Sigmoid colon (tissue), 4 donors: ENCODE measurements around the gene GPC6.

ENCODE experiments used
- EP300 ChIP-seq, 4 donors: sonication (generic); formaldehyde crosslinking; IDR thresholded peaks; one replicate each; pipeline ENCODE4 v1.6.1; 2017; ENCODE audit warnings: antibody characterized with exemption in 4 of 4
- POLR2A ChIP-seq, 2 donors: fragments of 450-650 bp; IDR thresholded peaks; one replicate each; pipeline ENCODE4 v1.6.1; 2016; ENCODE audit warnings: antibody characterized with exemption in 2 of 2, mild to moderate bottlenecking in 2 of 2, moderate library complexity in 2 of 2
- POLR2AphosphoS5 ChIP-seq, 4 donors: sonication (generic); formaldehyde crosslinking; IDR thresholded peaks; one replicate each; pipeline ENCODE4 v1.6.1; 2017; ENCODE audit warnings: antibody characterized with exemption in 4 of 4
- TF ChIP-seq, protein P1 (sequence below), 4 experiments: fragments of 450-650 bp in 3 of 4; fragments of 200-600 bp in 1 of 4; IDR thresholded peaks; one replicate each; pipeline ENCODE4 v1.5.1; 2016 to 2019; ENCODE audit warnings: antibody characterized with exemption in 4 of 4, mild to moderate bottlenecking in 3 of 4, moderate library complexity in 2 of 4

- TF ChIP-seq POLR2A (IDR thresholded peaks at IDR 0.05) (no peak), EP300 (IDR thresholded peaks at IDR 0.05) (no peak), POLR2AphosphoS5 (IDR thresholded peaks at IDR 0.05) (no peak)
- TF ChIP-seq, protein P1, sequence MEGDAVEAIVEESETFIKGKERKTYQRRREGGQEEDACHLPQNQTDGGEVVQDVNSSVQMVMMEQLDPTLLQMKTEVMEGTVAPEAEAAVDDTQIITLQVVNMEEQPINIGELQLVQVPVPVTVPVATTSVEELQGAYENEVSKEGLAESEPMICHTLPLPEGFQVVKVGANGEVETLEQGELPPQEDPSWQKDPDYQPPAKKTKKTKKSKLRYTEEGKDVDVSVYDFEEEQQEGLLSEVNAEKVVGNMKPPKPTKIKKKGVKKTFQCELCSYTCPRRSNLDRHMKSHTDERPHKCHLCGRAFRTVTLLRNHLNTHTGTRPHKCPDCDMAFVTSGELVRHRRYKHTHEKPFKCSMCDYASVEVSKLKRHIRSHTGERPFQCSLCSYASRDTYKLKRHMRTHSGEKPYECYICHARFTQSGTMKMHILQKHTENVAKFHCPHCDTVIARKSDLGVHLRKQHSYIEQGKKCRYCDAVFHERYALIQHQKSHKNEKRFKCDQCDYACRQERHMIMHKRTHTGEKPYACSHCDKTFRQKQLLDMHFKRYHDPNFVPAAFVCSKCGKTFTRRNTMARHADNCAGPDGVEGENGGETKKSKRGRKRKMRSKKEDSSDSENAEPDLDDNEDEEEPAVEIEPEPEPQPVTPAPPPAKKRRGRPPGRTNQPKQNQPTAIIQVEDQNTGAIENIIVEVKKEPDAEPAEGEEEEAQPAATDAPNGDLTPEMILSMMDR (IDR thresholded peaks at IDR 0.05): no peak
Measured at GRCh38 chr13:93180356-93180969, 46.1 kb upstream of the GPC6 start.
